ENCODE measurements around the gene HES4. TPM values are rescaled to one million over a fixed set of nuclear protein-coding genes. Genes with fewer than 3 reads are reported as not detected.

Gene HES4
- polyA plus RNA-seq, 1 donor (not counting 4 experiments of a cell fraction or from before 2014, with no cell fraction given) = 3.0 TPM

DNA sequence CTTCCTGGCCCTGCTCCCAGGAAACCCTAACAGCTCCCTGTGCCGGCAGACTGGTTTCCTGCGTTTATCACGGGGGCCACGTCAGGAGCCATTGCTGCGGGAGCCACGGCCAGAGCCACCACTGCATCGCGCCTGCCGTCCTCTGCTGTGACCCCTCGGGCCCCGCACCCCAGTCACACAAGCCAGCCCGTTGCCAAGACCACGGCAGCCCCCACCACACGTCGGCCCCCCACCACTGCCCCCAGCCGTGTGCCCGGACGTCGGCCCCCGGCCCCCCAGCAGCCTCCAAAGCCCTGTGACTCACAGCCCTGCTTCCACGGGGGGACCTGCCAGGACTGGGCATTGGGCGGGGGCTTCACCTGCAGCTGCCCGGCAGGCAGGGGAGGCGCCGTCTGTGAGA, 48.1 kb upstream of the HES4 start:
- peaks cover 16% of the 10 kb centered on the region for H3K79me2 ChIP-seq (ENCODE audit: control insufficient read depth, insufficient read depth, low read length)
- H3K27ac ChIP-seq (ENCODE audit: control insufficient read depth, insufficient read depth, low read length) = no peak overlapping the region
- H3K4me2 ChIP-seq (ENCODE audit: control insufficient read depth, extremely low read depth, insufficient read depth, low read depth, low read length) = no peak overlapping the region
- dilution Hi-C loops (cut with MboI; ENCODE audit: extremely low pct_ligation_motif_present, low sequenced_read_pairs) = no loop called here
- H3K36me3 ChIP-seq (ENCODE audit: control insufficient read depth in 2 of 2, extremely low read depth in 1 of 2, insufficient read depth in 2 of 2, low read length in 2 of 2) = peaks cover 46% of the 10 kb centered on the region in 2 experiments
- no peak overlapping the region for H2AFZ ChIP-seq (ENCODE audit: control insufficient read depth, low read length)
- no peaks in the 10 kb centered on the region for H3K9me1 ChIP-seq (ENCODE audit: control insufficient read depth, extremely low read depth, insufficient read depth, low read length)
- TF ChIP-seq, protein P1, sequence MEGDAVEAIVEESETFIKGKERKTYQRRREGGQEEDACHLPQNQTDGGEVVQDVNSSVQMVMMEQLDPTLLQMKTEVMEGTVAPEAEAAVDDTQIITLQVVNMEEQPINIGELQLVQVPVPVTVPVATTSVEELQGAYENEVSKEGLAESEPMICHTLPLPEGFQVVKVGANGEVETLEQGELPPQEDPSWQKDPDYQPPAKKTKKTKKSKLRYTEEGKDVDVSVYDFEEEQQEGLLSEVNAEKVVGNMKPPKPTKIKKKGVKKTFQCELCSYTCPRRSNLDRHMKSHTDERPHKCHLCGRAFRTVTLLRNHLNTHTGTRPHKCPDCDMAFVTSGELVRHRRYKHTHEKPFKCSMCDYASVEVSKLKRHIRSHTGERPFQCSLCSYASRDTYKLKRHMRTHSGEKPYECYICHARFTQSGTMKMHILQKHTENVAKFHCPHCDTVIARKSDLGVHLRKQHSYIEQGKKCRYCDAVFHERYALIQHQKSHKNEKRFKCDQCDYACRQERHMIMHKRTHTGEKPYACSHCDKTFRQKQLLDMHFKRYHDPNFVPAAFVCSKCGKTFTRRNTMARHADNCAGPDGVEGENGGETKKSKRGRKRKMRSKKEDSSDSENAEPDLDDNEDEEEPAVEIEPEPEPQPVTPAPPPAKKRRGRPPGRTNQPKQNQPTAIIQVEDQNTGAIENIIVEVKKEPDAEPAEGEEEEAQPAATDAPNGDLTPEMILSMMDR (optimal IDR thresholded peaks at IDR 0.05 in 1 of 3, IDR thresholded peaks at IDR 0.05 in 1 of 3, conservative IDR thresholded peaks at IDR 0.05 in 1 of 3; ENCODE audit: extremely low read depth in 1 of 3, insufficient read depth in 2 of 3, low read length in 3 of 3) = no peak
- no peak for TF ChIP-seq EZH2 (IDR thresholded peaks at IDR 0.05; ENCODE audit: low read length)
- no peak overlapping the region for H3K9ac ChIP-seq (ENCODE audit: control insufficient read depth, extremely low read depth, insufficient read depth, low read length)
- H3K27me3 ChIP-seq (ENCODE audit: control insufficient read depth, extremely low read depth, insufficient read depth, low read length) = no peaks in the 10 kb centered on the region
- DNase-seq (ENCODE audit: low read depth, low spot score) (no peak), FAIRE-seq (no peak)
- H3K4me1 ChIP-seq (ENCODE audit: control insufficient read depth, extremely low read depth, insufficient read depth, low read length) = no peaks in the 10 kb centered on the region
- H3K9me3 ChIP-seq (ENCODE audit: control insufficient read depth, low read depth, low read length) = no peaks in the 10 kb centered on the region
- H3K4me3 ChIP-seq (ENCODE audit: control insufficient read depth in 2 of 3, extremely low read depth in 1 of 3, insufficient read depth in 2 of 3, low read depth in 1 of 3, low read length in 3 of 3) = no peak overlapping the region
- peaks cover 20% of the 10 kb centered on the region for H4K20me1 ChIP-seq (ENCODE audit: control insufficient read depth, extremely low read depth, insufficient read depth, low read length)

DNA sequence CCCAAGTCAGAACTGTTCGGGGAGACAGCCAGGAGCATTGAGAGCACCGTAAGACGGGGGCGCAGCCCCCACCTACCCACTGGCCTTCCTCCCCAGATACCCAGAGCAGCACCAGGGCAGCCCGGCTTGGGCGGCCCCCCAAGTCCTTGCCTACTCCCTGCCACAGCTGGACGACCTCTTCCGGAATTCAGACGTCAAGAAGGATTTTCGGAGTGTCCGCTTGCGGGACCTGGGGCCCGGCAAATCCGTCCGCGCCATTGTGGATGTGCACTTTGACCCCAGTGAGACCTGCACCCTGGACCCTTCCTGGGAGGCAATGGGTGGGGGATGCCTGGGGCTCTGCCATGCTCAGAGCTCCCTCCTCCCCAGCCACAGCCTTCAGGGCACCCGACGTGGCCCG, 47.5 kb upstream of the HES4 start:
- Histone ChIP-seq H3K27ac (ENCODE audit: control insufficient read depth, insufficient read depth, low read length) (no peak overlapping the region), H4K20me1 (ENCODE audit: control insufficient read depth, extremely low read depth, insufficient read depth, low read length) (peaks cover 24% of the 10 kb centered on the region), H3K27me3 (ENCODE audit: control insufficient read depth, extremely low read depth, insufficient read depth, low read length) (no peaks in the 10 kb centered on the region), H3K4me2 (ENCODE audit: control insufficient read depth, extremely low read depth, insufficient read depth, low read depth, low read length) (no peak overlapping the region), H3K9me1 (ENCODE audit: control insufficient read depth, extremely low read depth, insufficient read depth, low read length) (no peaks in the 10 kb centered on the region), H3K9ac (ENCODE audit: control insufficient read depth, extremely low read depth, insufficient read depth, low read length) (no peak overlapping the region), H2AFZ (ENCODE audit: control insufficient read depth, low read length) (no peak overlapping the region), H3K9me3 (ENCODE audit: control insufficient read depth, low read depth, low read length) (no peaks in the 10 kb centered on the region), H3K4me1 (ENCODE audit: control insufficient read depth, extremely low read depth, insufficient read depth, low read length) (no peaks in the 10 kb centered on the region), H3K79me2 (ENCODE audit: control insufficient read depth, insufficient read depth, low read length) (peaks cover 22% of the 10 kb centered on the region), H3K4me3 (ENCODE audit: control insufficient read depth in 2 of 3, extremely low read depth in 1 of 3, insufficient read depth in 2 of 3, low read depth in 1 of 3, low read length in 3 of 3) (no peak overlapping the region), H3K36me3 (ENCODE audit: control insufficient read depth in 2 of 2, extremely low read depth in 1 of 2, insufficient read depth in 2 of 2, low read length in 2 of 2) (peaks cover 42 to 48% of the 10 kb centered on the region in 2 experiments)
- FAIRE-seq = no peak
- no peak for DNase-seq (ENCODE audit: low read depth, low spot score)
- dilution Hi-C loops (cut with MboI; ENCODE audit: extremely low pct_ligation_motif_present, low sequenced_read_pairs) = no loop called here
- TF ChIP-seq EZH2 (IDR thresholded peaks at IDR 0.05; ENCODE audit: low read length) = no peak
- TF ChIP-seq, protein P1 (optimal IDR thresholded peaks at IDR 0.05 in 1 of 3, IDR thresholded peaks at IDR 0.05 in 1 of 3, conservative IDR thresholded peaks at IDR 0.05 in 1 of 3; ENCODE audit: extremely low read depth in 1 of 3, insufficient read depth in 2 of 3, low read length in 3 of 3) = no peak
